HG03439 (cell line): Measurements from ENCODE around the gene WIZ.

Source experiments
- ATAC-seq: cut with Tn5 transposase; IDR thresholded peaks from one replicate; pipeline ENCODE4 v1.9.1; 2021; ENCODE audit warnings: mild to moderate bottlenecking, moderate library complexity; ENCODE audit not compliant: unreplicated experiment

The WIZ gene

GRCh38 chr19:15445807-15446376 is 3.9 kb downstream of the WIZ start:
- ATAC-seq: no peak

GRCh38 chr19:15445227-15445605 is 4.5 kb downstream of the WIZ start:
- ATAC-seq: no peak

- ATAC-seq: no peak
Measured at GRCh38 chr19:15444505-15445226, 5.1 kb downstream of the WIZ start.

GRCh38 chr19:15443838-15444237 is 5.9 kb downstream of the WIZ start:
- ATAC-seq: no peak

GRCh38 chr19:15443325-15443724 is 6.4 kb downstream of the WIZ start:
- ATAC-seq: no peak

- no peak for ATAC-seq
Measured at GRCh38 chr19:15442142-15442920, 7.4 kb downstream of the WIZ start.

- ATAC-seq: no peak
Measured at GRCh38 chr19:15441317-15441716, 8.4 kb downstream of the WIZ start.

GRCh38 chr19:15439821-15440641 is 9.7 kb downstream of the WIZ start:
- no peak for ATAC-seq

GRCh38 chr19:15439078-15439799 is 10.5 kb downstream of the WIZ start:
- ATAC-seq: no peak

- ATAC-seq: no peak
Measured at GRCh38 chr19:15438577-15438976, 11.2 kb downstream of the WIZ start.

GRCh38 chr19:15438124-15438496 is 11.6 kb downstream of the WIZ start:
- ATAC-seq: no peak

- ATAC-seq: no peak
Measured at GRCh38 chr19:15437355-15438123, 12.2 kb downstream of the WIZ start.

GRCh38 chr19:15436826-15437110 is 13.0 kb downstream of the WIZ start:
- ATAC-seq: no peak

GRCh38 chr19:15436012-15436825 is 13.5 kb downstream of the WIZ start:
- no peak for ATAC-seq

GRCh38 chr19:15433519-15434069 is 16.2 kb downstream of the WIZ start:
- ATAC-seq: no peak

- ATAC-seq: peak; percentile 70
Measured at GRCh38 chr19:15432629-15433518, 16.9 kb downstream of the WIZ start.

GRCh38 chr19:15432018-15432494 is 17.7 kb downstream of the WIZ start:
- ATAC-seq: no peak
